HEK293T (cell line): ENCODE data around the gene ELMOD3.
A peak's percentile ranks its signal among the peaks of the same experiment; 100 is the strongest.

ENCODE experiments used
- CTCF ChIA-PET: fragments of 350-600 bp; formaldehyde crosslinking; extraction: SDS; loops from one replicate; lab custom pipeline; 2021; ENCODE audit warnings: antibody characterized with exemption, inconsistent platforms; lab: Yijun Ruan, JAX
- POLR2A ChIA-PET: fragments of 350-600 bp; formaldehyde crosslinking; extraction: SDS; loops from one replicate; lab custom pipeline; 2020; ENCODE audit warnings: antibody characterized with exemption, inconsistent platforms; lab: Yijun Ruan, JAX
- DNase-seq: peaks from one replicate; pipeline ENCODE4 v3.0.0; 2012; ENCODE audit warnings: mixed read lengths; ENCODE audit errors: extremely low spot score
- ARNT ChIP-seq: fragments of 450-650 bp; IDR thresholded peaks from 2 replicates; pipeline ENCODE4 v1.6.1; 2017; ENCODE audit warnings: mild to moderate bottlenecking
- BHLHE40 ChIP-seq: fragments of 450-650 bp; IDR thresholded peaks from 2 replicates; pipeline ENCODE4 v1.6.1; 2016; ENCODE audit warnings: mild to moderate bottlenecking, moderate library complexity, borderline replicate concordance
- CTBP1 ChIP-seq: fragments of 450-650 bp; IDR thresholded peaks from 2 replicates; pipeline ENCODE4 v1.6.1; 2016; ENCODE audit warnings: borderline replicate concordance
- ELF4 ChIP-seq: fragments of 450-650 bp; IDR thresholded peaks from 2 replicates; pipeline ENCODE4 v1.6.1; 2017; ENCODE audit warnings: antibody characterized with exemption
- FOXA1 ChIP-seq: fragments of 450-650 bp; IDR thresholded peaks from 2 replicates; pipeline ENCODE4 v1.6.1; 2016; ENCODE audit warnings: mild to moderate bottlenecking
- FOXK2 ChIP-seq: fragments of 450-650 bp; IDR thresholded peaks from 2 replicates; pipeline ENCODE4 v1.6.1; 2016; ENCODE audit warnings: mild to moderate bottlenecking
- FOXM1 ChIP-seq: fragments of 450-650 bp; IDR thresholded peaks from 2 replicates; pipeline ENCODE4 v1.6.1; 2017; ENCODE audit warnings: mild to moderate bottlenecking, borderline replicate concordance
- HDGF ChIP-seq: fragments of 450-650 bp; IDR thresholded peaks from 2 replicates; pipeline ENCODE4 v1.6.1; 2017; ENCODE audit warnings: antibody characterized with exemption, borderline replicate concordance
- L3MBTL2 ChIP-seq: fragments of 450-650 bp; conservative IDR thresholded peaks from 2 replicates; pipeline ENCODE4 v1.6.1; 2016; ENCODE audit warnings: mild to moderate bottlenecking
- LEF1 ChIP-seq: fragments of 450-650 bp; IDR thresholded peaks from 2 replicates; pipeline ENCODE4 v1.6.1; 2017; ENCODE audit warnings: mild to moderate bottlenecking, borderline replicate concordance
- NFRKB ChIP-seq: fragments of 450-650 bp; IDR thresholded peaks from 2 replicates; pipeline ENCODE4 v1.6.1; 2016; ENCODE audit warnings: mild to moderate bottlenecking, moderate library complexity
- PKNOX1 ChIP-seq: fragments of 450-650 bp; IDR thresholded peaks from 2 replicates; pipeline ENCODE4 v1.6.1; 2016
- SP1 ChIP-seq: fragments of 450-650 bp; IDR thresholded peaks from 2 replicates; pipeline ENCODE4 v1.6.1; 2017
- SUZ12 ChIP-seq: fragments of 450-650 bp; IDR thresholded peaks from 2 replicates; pipeline ENCODE4 v1.6.1; 2016; ENCODE audit warnings: mild to moderate bottlenecking
- TARDBP ChIP-seq: fragments of 450-650 bp; IDR thresholded peaks from 2 replicates; pipeline ENCODE4 v1.6.1; 2016
- ZNF384 ChIP-seq: fragments of 450-650 bp; IDR thresholded peaks from 2 replicates; pipeline ENCODE4 v1.6.1; 2016

ELMOD3 gene

DNA sequence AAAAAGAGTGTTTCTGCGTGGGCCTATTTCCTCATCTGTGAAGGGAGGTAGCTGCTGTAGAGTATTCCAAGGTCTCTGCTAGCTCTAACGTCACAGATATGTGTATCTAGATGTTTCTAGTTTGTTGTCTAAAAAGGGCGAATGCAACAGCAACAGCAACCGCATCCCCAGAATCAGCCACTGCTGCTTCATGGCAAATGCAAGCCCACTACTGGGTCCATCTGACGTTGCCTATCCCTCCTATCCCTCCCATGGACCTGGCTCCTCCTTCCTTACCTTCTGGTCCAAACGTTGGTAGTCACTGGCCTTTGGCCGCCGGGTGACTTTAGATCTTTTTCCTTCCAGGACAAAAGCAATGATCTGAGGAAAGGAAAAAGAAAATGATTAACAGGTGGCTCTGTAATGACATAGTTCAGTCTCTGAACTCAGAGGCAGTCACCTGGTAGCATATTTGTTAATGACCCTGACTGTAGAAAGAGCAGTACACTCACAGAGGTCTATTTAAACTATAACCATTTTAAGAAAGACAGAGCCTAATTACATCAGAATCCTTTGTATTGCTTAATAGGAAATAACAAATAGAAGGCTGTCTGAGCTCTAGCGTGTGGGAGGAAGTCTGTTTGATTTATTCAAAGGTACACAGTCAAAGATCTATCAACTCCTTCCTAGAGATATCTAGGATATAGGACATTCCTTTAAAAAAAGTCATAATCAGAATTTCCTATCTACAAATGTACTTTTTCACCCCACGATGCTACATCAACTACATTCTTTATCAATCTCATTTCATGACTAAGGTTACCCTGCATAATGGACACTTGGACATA is 29.7 kb upstream of the ELMOD3 start:
- POLR2A ChIA-PET = interaction anchor here (0.9 kb wide), 1 partner anchor 12 kb away, joined by 3 read pairs; no protein-coding TSS in a partner anchor
- CTCF ChIA-PET = interaction anchor here (0.6 to 1.2 kb wide), 2 partner anchors 24 to 226 kb away, joined by 4 to 6 read pairs; no protein-coding TSS in a partner anchor
- TF ChIP-seq HDGF (no peak), TARDBP (no peak), NFRKB (no peak), ELF4 (no peak), FOXK2 (no peak), L3MBTL2 (no peak)
- no peak for DNase-seq

DNA sequence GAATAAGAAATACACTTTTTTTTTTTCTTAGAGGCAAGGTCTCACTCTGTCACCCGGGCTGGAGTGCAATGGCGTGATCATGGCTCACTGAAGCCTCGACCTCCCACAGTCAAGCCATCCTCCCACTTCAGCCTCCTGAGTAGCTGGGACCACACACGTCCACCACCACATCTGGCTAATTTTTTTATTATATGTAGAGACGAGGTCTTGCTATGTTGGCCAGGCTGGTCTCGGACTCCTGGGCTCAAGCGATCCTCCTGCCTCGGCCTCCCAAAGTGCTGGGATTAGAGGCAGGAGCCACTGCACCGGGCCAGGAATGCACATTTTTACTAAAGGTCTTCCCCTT is 29.1 kb upstream of the ELMOD3 start:
- ChIA-PET CTCF (interaction anchor here (1.2 kb wide), 1 partner anchor 25 kb away, joined by 6 read pairs; no protein-coding TSS in a partner anchor), POLR2A (interaction anchor here (0.9 to 3.6 kb wide), 2 partner anchors 7 to 13 kb away, joined by 3 to 20 read pairs; no protein-coding TSS in a partner anchor)
- DNase-seq = no peak
- no peak for TF ChIP-seq FOXK2
- TF ChIP-seq BHLHE40 = no peak
- TF ChIP-seq NFRKB = no peak
- no peak for TF ChIP-seq ARNT
- no peak for TF ChIP-seq SP1
- no peak for TF ChIP-seq FOXM1
- no peak for TF ChIP-seq L3MBTL2
- no peak for TF ChIP-seq SUZ12
- TF ChIP-seq PKNOX1 = no peak
- no peak for TF ChIP-seq ZNF384
- no peak for TF ChIP-seq LEF1
- no peak for TF ChIP-seq FOXA1
- no peak for TF ChIP-seq CTBP1
- no peak for TF ChIP-seq ELF4
- TF ChIP-seq TARDBP = no peak
- no peak for TF ChIP-seq HDGF

- no peak for TF ChIP-seq LEF1
- TF ChIP-seq SUZ12 = no peak
- no peak for TF ChIP-seq PKNOX1
- TF ChIP-seq FOXM1 = no peak
- no peak for TF ChIP-seq ELF4
- TF ChIP-seq HDGF = no peak
- TF ChIP-seq BHLHE40 = no peak
- no peak for TF ChIP-seq L3MBTL2
- TF ChIP-seq TARDBP = no peak
- TF ChIP-seq SP1 = no peak
- POLR2A ChIA-PET = interaction anchor here (0.7 to 3.6 kb wide), 7 partner anchors 8 to 420 kb away, joined by 3 to 20 read pairs (median 6); partner anchors contain the start of genes ELMOD3, RETSAT and SH2D6
- CTCF ChIA-PET = interaction anchor here (0.7 kb wide), 1 partner anchor 20 kb away, joined by 3 read pairs; no protein-coding TSS in a partner anchor
- peak; percentile 17 for DNase-seq
These were observed 28.0 kb upstream of the ELMOD3 start for GRCh38 chr2:85326406-85327159.

- ChIA-PET CTCF (interaction anchor here (0.7 kb wide), 1 partner anchor 21 kb away, joined by 3 read pairs; no protein-coding TSS in a partner anchor), POLR2A (interaction anchor here (0.6 to 3.6 kb wide), 17 partner anchors 9 to 421 kb away, joined by 3 to 20 read pairs (median 4); partner anchors contain the start of genes ELMOD3, RETSAT and SH2D6)
- TF ChIP-seq FOXA1 = no peak
- no peak for TF ChIP-seq HDGF
- no peak for TF ChIP-seq L3MBTL2
- no peak for TF ChIP-seq SUZ12
- TF ChIP-seq NFRKB = no peak
- no peak for TF ChIP-seq ARNT
- no peak for TF ChIP-seq SP1
- no peak for TF ChIP-seq BHLHE40
- TF ChIP-seq FOXM1 = no peak
- TF ChIP-seq TARDBP = no peak
- no peak for TF ChIP-seq FOXK2
- no peak for TF ChIP-seq CTBP1
- no peak for TF ChIP-seq ZNF384
- TF ChIP-seq LEF1 = no peak
- no peak for TF ChIP-seq ELF4
- no peak for TF ChIP-seq PKNOX1
- peak; percentile 41 for DNase-seq
These were observed 27.3 kb upstream of the ELMOD3 start for GRCh38 chr2:85327160-85327821.
